Uterus (tissue), 4 donors: Measurements from ENCODE around the gene ZNF280A. TPM values are rescaled to one million over a fixed set of nuclear protein-coding genes. Genes with fewer than 3 reads are reported as not detected.

Experiments used
- DNase-seq, 2 donors: peaks; one replicate each; pipeline ENCODE4 v3.0.0-alpha.2; 2019 to 2020
- H3K27ac ChIP-seq, 2 donors: fragments of 200-600 bp; sonication (generic); 1 replicate in 1 of 2; 2 replicates in 1 of 2; pipeline ENCODE4 v1.5.1; 2016 to 2018
- H3K27me3 ChIP-seq, 2 donors: fragments of 200-600 bp; sonication (generic); one replicate each; pipeline ENCODE4 v1.5.1; 2018 to 2019; ENCODE audit warnings: control low read depth in 1 of 2
- H3K36me3 ChIP-seq, 2 donors: fragments of 200-600 bp; sonication (generic); one replicate each; pipeline ENCODE4 v1.5.1; 2019; ENCODE audit warnings: control low read depth in 1 of 2
- H3K4me1 ChIP-seq, 2 donors: fragments of 200-600 bp; sonication (generic); one replicate each; pipeline ENCODE4 v1.5.1; 2018 to 2019; ENCODE audit warnings: control low read depth in 1 of 2
- H3K4me3 ChIP-seq, 2 donors: fragments of 200-600 bp; sonication (generic); 1 replicate in 1 of 2; 2 replicates in 1 of 2; pipeline ENCODE4 v1.5.1; 2018 to 2019; ENCODE audit warnings: mild to moderate bottlenecking in 1 of 2
- H3K9me3 ChIP-seq, 2 donors: fragments of 200-600 bp; sonication (generic); one replicate each; pipeline ENCODE4 v1.5.1; 2019; ENCODE audit warnings: control low read depth in 1 of 2
- POLR2A ChIP-seq, 2 donors: fragments of 450-650 bp; IDR thresholded peaks; one replicate each; pipeline ENCODE4 v1.6.1; 2016; ENCODE audit warnings: antibody characterized with exemption in 2 of 2, mild to moderate bottlenecking in 1 of 2, moderate library complexity in 1 of 2
- intact Hi-C: fragments of 100-400 bp; cut with DNase I; formaldehyde crosslinking; loops from one replicate; pipeline ENCODE4 v1.15.1; 2023; ENCODE audit warnings: low total_unique reads
- total RNA-seq, 4 donors: library from RNA; depleted of rRNA in 3 of 4; stranded (reverse); fragments of >200 nt in 3 of 4; gene quantifications; one replicate each; pipeline versions ENCODE4 v1.1.0 to v1.2.4, GENCODE V29; 2014 to 2023
- TF ChIP-seq, protein P1 (sequence below), 4 experiments: fragments of 200-600 bp in 2 of 4; fragments of 450-650 bp in 2 of 4; sonication (generic) in 2 of 4; IDR thresholded peaks; one replicate each; pipeline ENCODE4 v1.5.1; 2016 to 2019; ENCODE audit warnings: antibody characterized with exemption in 4 of 4, mild to moderate bottlenecking in 2 of 4, moderate library complexity in 1 of 4
- donor health status: DM: yes; HTN: yes; CAD: no.

Gene ZNF280A
- total RNA-seq, 4 donors from 2014 or later = not detected

GRCh38 chr22:22554587-22555284 is 34.7 kb upstream of the ZNF280A start:
- H3K4me1 ChIP-seq = no peaks in the 10 kb centered on the region
- no peak for DNase-seq
- H3K27me3 ChIP-seq = no peaks in the 10 kb centered on the region
- H3K36me3 ChIP-seq = no peaks in the 10 kb centered on the region
- intact Hi-C loops = no loop called here
- no peak overlapping the region for H3K27ac ChIP-seq
- TF ChIP-seq, protein P1, sequence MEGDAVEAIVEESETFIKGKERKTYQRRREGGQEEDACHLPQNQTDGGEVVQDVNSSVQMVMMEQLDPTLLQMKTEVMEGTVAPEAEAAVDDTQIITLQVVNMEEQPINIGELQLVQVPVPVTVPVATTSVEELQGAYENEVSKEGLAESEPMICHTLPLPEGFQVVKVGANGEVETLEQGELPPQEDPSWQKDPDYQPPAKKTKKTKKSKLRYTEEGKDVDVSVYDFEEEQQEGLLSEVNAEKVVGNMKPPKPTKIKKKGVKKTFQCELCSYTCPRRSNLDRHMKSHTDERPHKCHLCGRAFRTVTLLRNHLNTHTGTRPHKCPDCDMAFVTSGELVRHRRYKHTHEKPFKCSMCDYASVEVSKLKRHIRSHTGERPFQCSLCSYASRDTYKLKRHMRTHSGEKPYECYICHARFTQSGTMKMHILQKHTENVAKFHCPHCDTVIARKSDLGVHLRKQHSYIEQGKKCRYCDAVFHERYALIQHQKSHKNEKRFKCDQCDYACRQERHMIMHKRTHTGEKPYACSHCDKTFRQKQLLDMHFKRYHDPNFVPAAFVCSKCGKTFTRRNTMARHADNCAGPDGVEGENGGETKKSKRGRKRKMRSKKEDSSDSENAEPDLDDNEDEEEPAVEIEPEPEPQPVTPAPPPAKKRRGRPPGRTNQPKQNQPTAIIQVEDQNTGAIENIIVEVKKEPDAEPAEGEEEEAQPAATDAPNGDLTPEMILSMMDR (IDR thresholded peaks at IDR 0.05) = no peak
- TF ChIP-seq POLR2A (IDR thresholded peaks at IDR 0.05) = no peak
- H3K4me3 ChIP-seq = no peak overlapping the region
- H3K9me3 ChIP-seq = no peaks in the 10 kb centered on the region

DNA sequence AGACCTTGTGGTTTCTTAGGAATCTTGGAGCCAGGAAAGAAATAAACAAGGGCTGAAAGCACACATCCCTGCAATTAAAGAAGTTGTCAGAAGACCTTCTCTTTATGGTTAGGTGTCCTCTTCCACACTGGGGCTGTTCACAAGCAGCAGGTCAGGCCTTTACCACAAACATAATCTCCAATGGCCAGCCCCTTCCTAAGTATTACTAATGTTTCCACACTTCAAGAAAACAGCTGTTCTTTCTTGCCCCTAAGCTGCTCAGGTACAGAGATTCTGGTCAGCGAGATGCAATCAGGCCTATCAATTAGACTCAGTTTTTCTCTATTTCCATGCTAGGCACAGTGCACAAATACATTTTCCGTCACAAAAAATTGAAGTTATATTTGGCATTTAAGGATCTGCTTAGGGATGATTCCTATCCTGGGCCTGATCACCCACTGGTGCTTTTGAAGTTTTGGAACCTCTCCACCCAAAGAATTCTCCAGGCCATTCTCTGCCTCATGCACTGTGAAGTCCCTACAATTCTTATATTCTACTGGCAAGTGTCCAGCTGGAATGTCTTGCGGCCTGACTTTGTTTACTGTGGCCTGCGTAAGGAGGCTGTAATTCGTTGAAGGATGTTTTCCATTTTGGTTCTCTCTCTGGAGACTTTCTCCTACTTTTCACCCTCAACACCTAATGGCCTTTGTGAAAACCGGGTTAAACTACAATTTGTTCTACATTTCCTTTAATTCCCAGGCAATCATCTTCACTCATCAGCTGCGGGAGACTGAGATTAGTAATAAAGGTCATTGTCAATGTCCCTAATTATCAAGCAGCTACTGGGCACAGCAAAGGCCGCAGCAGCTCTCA is 33.9 kb upstream of the ZNF280A start:
- intact Hi-C loops = no loop called here
- TF ChIP-seq POLR2A (IDR thresholded peaks at IDR 0.05) = no peak
- TF ChIP-seq, protein P1 (IDR thresholded peaks at IDR 0.05) = no peak
- H3K4me1 ChIP-seq = no peaks in the 10 kb centered on the region

GRCh38 chr22:22553141-22553540 is 33.1 kb upstream of the ZNF280A start:
- intact Hi-C loops = no loop called here
- H3K27ac ChIP-seq = no peak overlapping the region
- no peaks in the 10 kb centered on the region for H3K4me1 ChIP-seq
- H3K9me3 ChIP-seq = no peaks in the 10 kb centered on the region
- H3K4me3 ChIP-seq = no peak overlapping the region
- TF ChIP-seq, protein P1 (IDR thresholded peaks at IDR 0.05) = no peak
- TF ChIP-seq POLR2A (IDR thresholded peaks at IDR 0.05) = no peak
- no peaks in the 10 kb centered on the region for H3K27me3 ChIP-seq
- DNase-seq = no peak
- H3K36me3 ChIP-seq = no peaks in the 10 kb centered on the region

More for the DNA sequence above, 33.9 kb upstream of the ZNF280A start:
- DNase-seq = no peak
- Histone ChIP-seq H3K27me3 (no peaks in the 10 kb centered on the region), H3K36me3 (no peaks in the 10 kb centered on the region), H3K4me3 (no peak overlapping the region), H3K9me3 (no peaks in the 10 kb centered on the region), H3K27ac (no peak overlapping the region)

GRCh38 chr22:22552630-22553029 is 32.6 kb upstream of the ZNF280A start:
- Histone ChIP-seq H3K4me1 (no peaks in the 10 kb centered on the region), H3K9me3 (no peaks in the 10 kb centered on the region), H3K4me3 (no peak overlapping the region), H3K36me3 (no peaks in the 10 kb centered on the region), H3K27me3 (no peaks in the 10 kb centered on the region), H3K27ac (no peak overlapping the region)
- intact Hi-C loops = no loop called here
- TF ChIP-seq POLR2A (IDR thresholded peaks at IDR 0.05) = no peak
- TF ChIP-seq, protein P1 (IDR thresholded peaks at IDR 0.05) = no peak
- DNase-seq = no peak
